ENCODE results near the gene ARL17B.
"Not testable (repeated sequence)": the region's sequence is repeated elsewhere in the genome, so short reads cannot be mapped to it uniquely, and the experiment has no call there.

ARL17B gene

DNA sequence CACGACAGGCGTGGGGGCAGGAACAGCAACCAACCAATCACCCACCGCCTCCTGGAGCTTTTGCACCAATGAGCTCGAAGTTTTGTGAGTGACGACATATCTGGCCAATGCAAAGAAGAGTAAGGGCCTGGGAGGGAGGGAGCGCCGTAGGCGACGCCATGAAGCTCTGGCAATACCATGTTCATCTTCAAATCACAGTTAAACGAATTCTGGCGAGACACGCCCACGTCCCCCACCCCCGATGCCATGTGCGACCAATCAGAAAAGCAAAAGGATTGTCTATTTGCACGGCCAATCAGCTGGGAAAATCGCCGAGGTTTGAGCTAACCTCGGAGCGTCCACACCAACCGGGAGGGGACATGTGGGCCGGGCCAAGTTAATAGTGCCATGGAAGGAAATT, at the start of gene ARL17B:
Gene ARL17B (minus strand): TSS at position 12 of the 400 bp plus-strand sequence. CDS start 3,369 bp downstream, outside the sequence.
- not testable (repeated sequence) for H3K4me3 ChIP-seq (ENCODE audit: low read length)

DNA sequence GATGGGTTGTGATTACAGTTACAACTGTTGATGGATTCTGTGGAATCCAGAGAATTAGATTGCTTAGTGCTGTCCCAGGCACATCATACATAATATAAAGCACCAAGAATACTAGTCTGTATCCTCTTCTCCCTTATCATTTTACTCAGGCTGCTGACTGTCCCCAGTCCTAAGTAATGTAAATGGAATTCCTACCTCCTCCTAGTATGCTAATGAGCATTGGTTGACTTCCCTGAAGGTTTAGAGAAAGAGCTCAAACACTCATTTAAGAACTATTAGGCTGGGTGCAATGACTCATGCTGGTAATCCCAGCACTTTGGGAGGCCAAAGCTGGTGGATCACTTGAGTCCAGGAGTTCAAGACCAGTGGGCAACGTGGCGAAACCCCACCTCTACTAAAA, 48.3 kb upstream of the ARL17B start:
- H3K4me3 ChIP-seq (ENCODE audit: low read length) = not testable (repeated sequence)

DNA sequence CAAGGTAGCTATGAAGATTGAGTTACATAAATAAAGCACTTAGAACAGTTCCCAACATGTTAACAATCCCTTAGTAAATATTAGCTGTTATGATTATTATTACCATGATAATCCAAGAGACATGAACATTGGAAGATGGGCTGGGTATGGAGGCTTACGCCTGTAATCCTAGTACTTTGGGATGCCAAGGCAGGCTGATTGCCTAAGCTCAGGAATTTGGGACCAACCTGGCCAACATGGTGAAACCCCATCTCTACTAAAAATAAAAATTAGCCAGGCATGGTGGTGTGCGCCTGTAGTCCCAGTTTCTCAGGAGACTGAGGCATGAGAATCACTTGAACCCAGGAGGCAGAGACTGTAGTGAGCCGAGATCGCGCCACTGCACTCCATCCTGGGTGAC, 45.6 kb upstream of the ARL17B start:
- H3K4me3 ChIP-seq (ENCODE audit: low read length) = not testable (repeated sequence)

DNA sequence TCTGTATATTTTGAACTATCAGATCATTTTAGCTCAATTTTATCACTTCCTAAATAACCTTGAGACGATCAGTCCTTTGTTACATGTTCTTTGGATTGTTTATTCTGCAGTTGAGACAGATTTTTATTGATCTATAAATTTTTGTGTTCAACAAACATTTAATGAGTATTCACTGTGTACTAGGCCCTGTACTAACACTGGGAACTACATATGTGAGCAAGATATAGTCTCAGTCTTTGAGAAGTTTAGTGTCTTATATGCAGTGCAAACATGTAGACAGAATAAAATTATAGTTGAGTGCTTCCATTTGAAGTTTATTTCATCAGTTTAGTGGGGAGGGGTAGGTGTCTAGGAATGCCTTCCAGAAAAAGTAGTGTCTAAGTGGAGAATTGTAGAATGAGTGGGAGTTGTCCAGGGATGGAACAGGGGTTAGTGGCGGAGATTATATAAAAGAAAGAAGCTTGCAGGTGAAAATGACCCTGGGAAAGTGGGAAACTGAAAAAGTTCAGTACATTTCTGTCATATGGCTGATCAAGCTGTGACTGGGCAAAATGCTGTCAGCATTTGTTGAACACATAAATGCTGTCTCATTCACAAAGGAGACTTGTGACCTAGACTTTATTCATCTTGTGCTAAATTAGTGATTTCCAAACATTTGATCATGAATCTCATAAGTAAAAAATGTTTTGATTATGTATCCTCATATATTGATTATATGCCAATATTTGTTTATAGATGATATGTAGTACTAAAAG, 39.6 kb upstream of the ARL17B start:
- H3K4me3 ChIP-seq (ENCODE audit: low read length) = not testable (repeated sequence)

DNA sequence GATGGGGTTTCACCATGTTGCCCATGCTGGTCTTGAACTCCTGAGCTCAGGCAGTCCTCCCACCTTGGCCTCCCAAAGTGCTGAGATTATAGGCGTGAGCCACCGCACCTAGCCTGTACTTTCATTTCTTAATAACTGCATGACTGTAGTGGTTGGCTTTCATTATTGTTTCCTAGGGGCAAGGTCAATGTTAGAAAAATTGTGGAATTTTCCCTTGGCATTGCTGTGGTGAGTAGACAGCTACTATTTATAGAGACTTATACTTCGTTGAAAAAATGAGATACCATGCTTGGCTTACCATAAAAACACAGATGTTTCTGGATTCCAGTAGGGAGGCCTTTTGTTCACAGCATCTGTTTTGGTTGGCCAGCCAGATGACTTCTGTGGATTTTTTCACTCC, 39.0 kb upstream of the ARL17B start:
- H3K4me3 ChIP-seq (ENCODE audit: low read length) = not testable (repeated sequence)

DNA sequence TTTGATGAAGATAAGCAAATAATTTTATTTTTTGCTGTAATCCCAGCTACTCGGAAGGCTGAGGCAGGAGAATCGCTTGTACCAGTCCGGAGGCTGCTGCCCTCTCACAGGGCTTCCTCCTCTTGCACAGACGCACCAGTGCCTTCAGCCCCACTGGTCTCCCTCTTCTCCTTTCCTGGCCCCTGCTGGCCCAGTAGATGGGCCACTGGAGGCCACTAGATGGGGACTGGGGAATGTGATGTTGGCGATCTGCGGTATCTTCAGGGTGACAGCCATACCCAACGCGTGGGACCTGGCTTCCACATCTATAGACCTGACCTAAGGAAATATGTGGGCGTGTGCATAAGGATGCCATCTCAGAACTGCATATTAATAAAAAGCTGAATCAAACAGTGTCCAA, 38.4 kb upstream of the ARL17B start:
- not testable (repeated sequence) for H3K4me3 ChIP-seq (ENCODE audit: low read length)

DNA sequence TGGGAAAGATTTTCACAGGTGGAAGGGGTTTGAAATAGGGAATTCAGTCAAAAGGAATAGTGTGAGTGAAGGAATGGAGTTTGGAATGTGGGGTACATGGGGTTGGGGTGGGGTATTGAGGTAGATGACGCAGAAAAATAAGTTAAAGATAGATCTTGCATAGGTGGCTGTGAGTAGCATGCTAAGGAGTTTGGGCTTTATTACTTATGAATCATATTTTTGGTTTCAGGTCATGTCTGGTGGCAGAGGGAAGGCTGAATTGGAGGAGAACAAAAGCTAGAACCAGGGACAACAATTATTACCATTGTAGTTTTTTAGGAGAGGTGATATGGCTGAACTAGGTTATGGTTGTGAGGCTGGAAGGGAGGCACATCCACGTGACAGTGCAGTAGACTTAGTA, 34.7 kb upstream of the ARL17B start:
- not testable (repeated sequence) for H3K4me3 ChIP-seq (ENCODE audit: low read length)

DNA sequence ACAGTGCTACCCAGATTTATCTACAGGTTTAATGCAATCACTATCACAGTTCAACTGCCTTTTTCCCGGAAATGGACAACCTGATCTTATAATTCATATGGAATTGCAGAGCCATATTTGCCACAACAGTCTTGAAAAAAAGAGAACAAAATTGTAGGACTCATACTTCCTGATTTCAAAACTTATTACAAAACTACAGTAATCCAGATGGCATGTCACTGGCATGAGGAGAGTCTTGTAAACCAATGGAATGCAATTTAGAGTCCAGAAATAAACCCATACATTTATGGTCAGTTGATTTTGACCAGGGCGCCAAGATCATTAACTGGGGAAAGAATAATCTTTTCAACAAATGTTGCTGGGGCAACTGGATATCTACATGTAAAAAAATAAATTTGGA, 32.1 kb upstream of the ARL17B start:
- H3K4me3 ChIP-seq (ENCODE audit: low read length) = not testable (repeated sequence)

DNA sequence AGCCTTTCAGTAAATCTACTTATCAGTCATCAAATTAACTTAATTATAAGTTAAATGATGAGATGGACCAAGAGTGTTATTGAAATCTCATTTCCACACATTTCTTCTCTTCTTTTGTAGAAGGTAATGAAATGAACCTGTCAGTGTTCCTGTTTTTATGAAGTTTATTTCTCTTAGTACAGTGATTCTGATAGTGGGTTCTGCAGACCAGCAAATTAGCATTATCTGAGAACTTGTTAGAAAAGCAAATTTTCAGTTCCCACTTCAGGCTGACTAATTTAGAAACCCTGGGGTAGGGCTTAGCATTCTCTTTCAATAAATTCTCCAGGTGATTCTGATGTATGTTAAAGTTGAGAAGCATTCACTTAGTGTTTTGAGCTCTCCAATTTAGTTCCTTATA, 23.9 kb upstream of the ARL17B start:
- H3K4me3 ChIP-seq (ENCODE audit: low read length) = not testable (repeated sequence)

DNA sequence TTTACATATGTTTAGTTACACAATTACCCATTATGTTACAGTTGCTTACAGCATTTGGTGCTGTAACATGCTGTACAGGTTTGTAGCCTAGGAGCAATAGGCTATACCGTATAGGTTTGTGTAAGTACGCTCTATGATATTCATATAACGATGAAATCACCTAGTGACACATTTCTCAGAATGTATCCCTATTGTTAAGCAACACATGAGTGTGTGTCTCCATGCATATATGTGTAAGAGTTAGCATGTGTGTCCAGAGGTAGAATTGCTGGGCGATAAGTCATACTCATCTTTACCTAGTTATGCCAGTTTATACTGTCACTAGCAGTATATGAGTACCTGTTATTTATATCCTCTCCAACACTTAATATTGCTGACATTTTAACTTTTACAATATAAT, 21.6 kb upstream of the ARL17B start:
- H3K4me3 ChIP-seq (ENCODE audit: low read length) = not testable (repeated sequence)

DNA sequence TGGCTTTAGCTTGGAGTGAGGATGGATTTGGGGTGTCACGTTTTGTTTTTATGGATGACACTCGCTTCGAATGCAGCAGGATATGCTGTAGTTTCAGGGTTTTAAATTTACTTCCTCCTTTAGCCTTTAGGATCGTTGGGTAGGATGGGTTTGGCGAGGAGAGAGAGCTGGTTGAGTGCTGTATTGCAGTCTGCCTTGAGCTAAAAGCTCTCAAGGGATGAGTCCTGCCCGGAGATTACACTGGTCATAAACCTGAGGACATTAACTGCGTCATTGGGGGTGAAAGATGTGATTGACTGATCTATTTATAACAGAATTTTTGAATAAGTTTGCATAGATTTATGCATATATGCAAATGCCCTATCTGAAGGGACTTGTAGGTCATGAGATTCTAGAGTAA, 11.9 kb upstream of the ARL17B start:
- H3K4me3 ChIP-seq (ENCODE audit: low read length) = not testable (repeated sequence)

DNA sequence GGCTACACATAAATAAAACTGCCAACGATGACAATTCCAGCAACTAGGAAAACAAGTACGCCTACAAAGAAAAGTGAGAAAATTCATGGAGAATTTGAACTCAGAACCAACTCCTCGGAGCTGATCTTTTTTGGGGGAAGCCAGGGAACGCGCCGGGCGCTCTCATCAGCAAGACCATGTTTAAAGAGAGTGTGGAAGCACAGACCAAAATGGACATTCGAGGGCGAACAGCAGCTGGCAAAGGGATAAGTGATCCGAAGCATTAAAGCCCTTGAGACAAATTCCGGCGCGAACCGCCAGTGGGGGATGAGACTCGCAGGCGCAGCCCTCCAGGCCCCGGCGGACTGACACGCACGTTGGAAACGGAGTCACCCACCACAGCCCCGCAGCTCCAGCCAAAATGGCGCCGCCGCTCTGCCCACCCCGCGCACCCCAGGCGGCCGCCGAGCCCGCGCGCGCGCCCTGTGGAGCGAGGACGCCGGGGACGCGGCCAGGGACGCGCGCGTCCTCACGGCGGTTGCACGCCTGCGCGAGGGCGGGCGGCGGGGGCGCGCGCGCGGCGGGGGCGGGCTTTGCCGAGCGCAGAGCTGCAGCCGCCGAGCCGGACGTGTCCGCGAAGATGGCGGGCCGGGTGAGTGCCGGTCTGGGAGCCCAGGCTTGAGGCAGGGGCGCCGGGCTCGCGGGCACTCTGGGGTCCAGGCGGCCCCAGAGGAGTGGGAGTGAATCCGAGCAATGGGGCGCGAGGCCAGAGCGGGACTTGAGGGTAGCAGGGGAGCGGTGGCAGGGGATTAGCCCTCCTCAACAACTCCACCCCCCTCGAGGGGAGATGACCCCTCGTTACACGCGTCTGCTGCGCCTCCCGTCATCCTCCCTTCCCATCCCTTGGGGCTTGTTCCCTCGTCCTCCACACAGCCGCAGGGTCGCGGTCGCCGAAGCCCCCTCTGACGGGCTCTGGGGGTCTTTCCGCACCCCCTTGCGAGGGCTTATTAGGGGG, 11.0 kb upstream of the ARL17B start:
- H3K4me3 ChIP-seq (ENCODE audit: low read length) = not testable (repeated sequence)

DNA sequence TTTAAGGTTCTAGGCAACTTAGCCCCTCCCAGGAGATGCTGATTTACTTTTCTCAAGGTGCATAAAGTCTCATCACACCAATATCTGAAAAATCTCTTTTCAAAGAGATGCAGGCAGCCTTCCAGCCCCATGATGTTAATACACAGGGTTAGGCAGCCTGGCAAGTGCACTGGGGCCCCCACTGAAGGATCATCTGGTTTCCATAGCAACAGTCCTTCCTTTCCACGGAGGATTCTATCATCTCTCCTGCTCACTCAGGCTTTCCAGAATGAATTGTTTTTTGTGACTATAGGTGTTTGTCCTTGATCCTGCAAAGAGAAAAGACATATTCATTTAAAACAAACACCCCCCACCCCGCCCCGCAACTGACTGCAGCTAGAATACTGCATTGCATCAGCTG, 6.0 kb upstream of the ARL17B start:
- H3K4me3 ChIP-seq (ENCODE audit: low read length) = not testable (repeated sequence)

DNA sequence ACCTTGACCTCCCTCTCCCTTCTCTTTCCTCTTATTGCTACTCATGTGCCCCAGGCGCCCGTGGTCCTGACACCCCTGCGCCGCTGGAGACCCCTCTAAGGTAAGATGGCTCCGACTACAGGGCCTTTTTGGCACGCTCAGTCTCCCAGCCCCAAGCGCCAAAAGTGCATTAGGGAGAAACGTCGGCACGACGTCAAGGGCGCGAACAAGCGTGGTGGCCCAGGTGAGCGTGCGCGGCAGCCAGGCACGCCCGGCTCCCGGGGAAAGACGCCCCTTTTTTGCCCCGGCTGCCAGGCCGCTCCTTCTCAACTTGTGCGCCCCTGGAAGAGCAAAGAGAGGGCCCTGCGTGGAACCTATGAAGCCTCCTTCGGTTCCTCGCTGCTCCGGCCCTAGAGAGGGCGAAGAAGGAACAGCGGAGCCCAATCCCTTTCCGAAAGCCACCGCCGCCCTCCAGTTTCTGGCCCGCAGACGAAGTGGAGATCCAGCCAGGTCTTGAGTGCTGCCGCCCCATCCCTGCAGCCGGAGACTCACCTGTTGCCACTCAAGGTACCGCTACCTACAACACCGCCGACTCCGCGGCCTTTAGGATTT, 326 bp downstream of the ARL17B start:
- not testable (repeated sequence) for H3K4me3 ChIP-seq (ENCODE audit: low read length)

DNA sequence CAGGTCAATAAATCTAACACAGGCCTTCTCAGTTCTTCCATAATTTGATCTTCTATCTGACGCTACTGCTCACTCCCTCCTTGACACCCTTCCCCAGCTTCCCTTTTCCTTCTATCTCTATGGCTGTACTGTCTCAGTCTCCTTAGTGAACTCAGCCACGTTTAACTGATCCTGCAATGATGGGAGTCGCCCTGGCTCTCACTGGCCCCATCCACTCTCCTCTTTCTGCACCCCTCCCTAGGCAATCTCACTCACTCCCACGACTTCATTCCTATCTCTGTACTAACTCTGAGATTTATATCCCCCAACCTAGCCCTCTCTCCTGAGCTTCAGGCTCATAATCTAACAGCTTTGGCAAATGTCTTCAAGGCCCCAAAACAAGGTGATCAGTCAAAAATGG, 7.7 kb downstream of the ARL17B start:
- not testable (repeated sequence) for H3K4me3 ChIP-seq (ENCODE audit: low read length)

DNA sequence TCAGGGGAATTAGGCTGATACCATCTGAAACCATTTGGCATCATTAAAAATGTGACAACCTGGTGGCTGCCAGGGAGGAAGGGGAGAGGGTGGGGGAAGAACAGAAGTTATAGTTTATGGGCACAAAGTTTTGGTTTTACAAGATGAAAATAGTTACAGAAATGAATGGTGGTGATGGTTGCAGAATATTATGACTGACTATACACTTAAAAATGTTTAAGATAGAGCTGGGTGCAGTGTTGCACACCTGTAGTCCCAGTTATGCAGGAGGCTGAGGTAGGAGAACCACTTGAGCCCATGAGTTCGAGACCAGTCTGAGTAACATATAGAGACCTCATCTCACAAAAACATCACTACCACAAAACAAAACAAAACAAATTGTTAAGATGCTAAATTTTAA, 12.5 kb downstream of the ARL17B start:
- H3K4me3 ChIP-seq (ENCODE audit: low read length) = not testable (repeated sequence)

DNA sequence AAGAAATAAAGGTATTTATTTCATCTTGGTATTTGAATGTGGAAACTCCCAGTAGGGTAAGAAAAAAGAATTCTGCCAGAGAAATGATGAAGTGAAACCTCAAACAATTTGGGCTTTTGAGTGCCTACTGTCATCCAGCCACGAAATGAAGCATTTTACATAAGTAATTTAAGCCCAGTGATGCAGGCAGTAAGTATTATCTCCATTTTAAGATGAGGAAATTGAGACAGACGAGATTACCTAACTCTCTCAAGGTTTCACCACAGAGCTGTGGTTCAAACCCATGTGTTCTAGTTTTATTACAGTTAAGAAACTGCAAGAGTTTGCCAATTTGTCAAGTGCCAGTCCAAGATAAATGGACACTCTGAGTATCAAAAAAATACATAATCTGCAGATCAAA, 13.2 kb downstream of the ARL17B start:
- H3K4me3 ChIP-seq (ENCODE audit: low read length) = not testable (repeated sequence)

DNA sequence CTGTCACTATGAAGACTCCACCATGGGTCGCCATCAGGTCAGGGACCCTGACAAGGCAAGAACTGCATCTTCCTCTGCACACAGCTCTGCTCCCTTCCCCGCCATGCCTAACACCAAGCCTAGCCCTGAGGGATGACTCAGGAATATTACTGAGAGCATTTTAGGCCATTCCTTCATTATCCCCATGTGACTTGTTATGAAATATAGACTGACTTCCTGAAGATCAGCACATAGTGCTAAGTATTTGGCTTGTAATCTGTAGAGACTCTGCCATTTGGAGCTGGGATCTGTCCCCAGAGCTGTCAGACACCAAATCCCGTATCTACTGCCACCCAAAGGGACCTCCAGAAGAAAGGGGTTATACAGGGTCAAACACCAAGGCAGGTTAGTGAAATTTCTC, 19.4 kb downstream of the ARL17B start:
- H3K4me3 ChIP-seq (ENCODE audit: low read length) = not testable (repeated sequence)

DNA sequence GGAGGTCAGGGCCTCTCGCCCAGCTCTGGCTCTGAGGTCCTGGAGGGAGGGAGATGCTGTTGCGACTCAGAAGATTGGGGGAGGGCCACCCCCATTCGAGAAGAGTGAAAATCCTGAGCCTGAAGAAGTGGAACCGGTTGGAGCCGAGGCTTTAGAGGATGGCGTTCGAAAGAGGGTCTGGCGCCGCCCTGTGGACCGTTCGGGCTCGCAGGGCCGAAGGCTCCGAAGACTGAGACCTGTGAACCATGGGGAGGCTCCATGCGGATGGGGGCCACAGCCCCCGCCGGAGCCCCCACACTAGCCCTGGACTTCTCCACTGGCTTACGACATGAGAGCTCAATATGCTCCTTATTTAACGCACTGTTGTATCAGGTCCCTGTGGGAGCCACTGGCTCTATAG, 20.3 kb downstream of the ARL17B start:
- H3K4me3 ChIP-seq (ENCODE audit: low read length) = not testable (repeated sequence)

DNA sequence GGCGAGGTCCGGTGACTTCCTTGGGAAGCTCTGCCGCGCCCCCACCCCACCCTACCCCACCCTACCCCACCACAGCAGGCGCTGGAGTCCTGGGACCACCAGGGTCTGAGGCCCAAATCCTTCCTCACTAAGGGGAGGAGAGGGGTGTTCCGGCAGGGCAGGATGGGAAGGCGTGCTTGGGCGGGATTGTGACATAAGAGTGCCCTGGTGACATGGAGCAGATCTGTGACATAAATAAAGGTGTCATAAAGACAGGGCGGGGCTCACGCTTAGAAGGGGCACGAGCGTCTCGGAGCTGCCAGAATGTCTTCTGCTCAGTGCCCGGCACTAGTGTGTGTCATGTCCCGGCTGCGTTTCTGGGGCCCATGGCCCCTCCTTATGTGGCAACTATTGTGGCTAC, 66.7 kb downstream of the ARL17B start, which contains the start of gene LRRC37A:
Gene LRRC37A (plus strand): TSS at position 301 of the 400 bp plus-strand sequence. CDS start 3 bp downstream, at position 304.
- H3K4me3 ChIP-seq (ENCODE audit: low read length) = not testable (repeated sequence)

DNA sequence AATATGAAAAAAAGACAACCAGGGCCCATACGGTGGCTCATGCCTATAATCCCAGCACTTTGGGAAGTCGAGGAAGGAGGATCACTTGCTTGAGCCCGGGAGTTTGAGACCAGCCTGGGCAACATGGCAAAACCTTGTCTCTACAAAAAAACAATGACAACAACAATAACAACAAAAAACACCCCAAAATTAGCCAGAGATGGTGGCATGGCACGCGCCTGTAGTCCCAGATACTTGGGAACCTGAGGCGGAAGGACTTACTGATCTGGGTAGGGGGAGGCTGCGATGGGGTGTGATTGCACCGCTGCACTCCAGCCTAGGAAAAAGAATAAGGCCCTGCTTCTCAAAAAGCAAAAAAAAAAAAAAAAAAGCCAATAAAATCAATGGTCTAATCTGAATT, 69.9 kb downstream of the ARL17B start:
- H3K4me3 ChIP-seq (ENCODE audit: low read length) = peak overlapping the region; percentile 60; the same call in 1 of the 2 replicates

Data from GM08714 (cell line).